Brain microvascular endothelial cell (primary cell): ENCODE data around the gene NUP88.

Experiments
- DNase-seq: peaks from one replicate; pipeline ENCODE4 v3.0.0-alpha.2; 2020
- H3K27ac ChIP-seq: fragments of 250-450 bp; sonication (Bioruptor Pico); 2 replicates; pipeline ENCODE4 v1.5.1; 2020; ENCODE audit warnings: mild to moderate bottlenecking, moderate library complexity
- H3K27me3 ChIP-seq: fragments of 250-450 bp; sonication (Bioruptor Pico); replicated peaks from 2 replicates; pipeline ENCODE4 v1.5.1; 2020; ENCODE audit warnings: mild to moderate bottlenecking
- H3K36me3 ChIP-seq: fragments of 250-450 bp; sonication (Bioruptor Pico); replicated peaks from 2 replicates; pipeline ENCODE4 v1.5.1; 2020; ENCODE audit warnings: mild to moderate bottlenecking
- H3K4me3 ChIP-seq: 2 replicates; pipeline ENCODE4 v1.5.1; 2011; ENCODE audit warnings: low read depth, mild to moderate bottlenecking, control low read depth, low read length, moderate library complexity
- CTCF ChIP-seq: IDR thresholded peaks from 2 replicates; pipeline ENCODE4 v1.5.1; 2011; ENCODE audit warnings: low read depth, mild to moderate bottlenecking, moderate library complexity, low read length, control low read depth, inconsistent platforms; ENCODE audit errors: missing control alignments
- in situ Hi-C: cut with HindIII; loops from 2 replicates; pipeline ENCODE4 v1.10.0; 2017; ENCODE audit warnings: low sequenced_read_pairs, low pct_ligation_motif_present

Gene NUP88

GRCh38 chr17:5416901-5417300 lies 2.6 kb downstream of the NUP88 start:
- Histone ChIP-seq H3K36me3 (peaks cover 21% of the 10 kb centered on the region), H3K4me3 (no peak overlapping the region), H3K27ac (no peak overlapping the region), H3K27me3 (no peaks in the 10 kb centered on the region)
- no peak for TF ChIP-seq CTCF
- in situ Hi-C loops, result no loop called here
- no peak for DNase-seq

- Histone ChIP-seq H3K4me3 (no peak overlapping the region), H3K27me3 (no peaks in the 10 kb centered on the region), H3K36me3 (peaks cover 40% of the 10 kb centered on the region), H3K27ac (peak overlapping the region; percentile 52)
- peak; percentile 39 for DNase-seq
- TF ChIP-seq CTCF, result no peak
- in situ Hi-C loops, result no loop called here
Measured at GRCh38 chr17:5413682-5414081, 5.8 kb downstream of the NUP88 start.

- H3K36me3 ChIP-seq, result peaks cover 62% of the 10 kb centered on the region
- H3K27me3 ChIP-seq, result no peaks in the 10 kb centered on the region
- no peak overlapping the region for H3K27ac ChIP-seq
- no peak overlapping the region for H3K4me3 ChIP-seq
- TF ChIP-seq CTCF, result no peak
- in situ Hi-C loops, result no loop called here
- DNase-seq, result no peak
Measured at GRCh38 chr17:5410594-5411272, 8.7 kb downstream of the NUP88 start.

- TF ChIP-seq CTCF, result no peak
- H3K4me3 ChIP-seq, result no peak overlapping the region
- H3K27me3 ChIP-seq, result no peaks in the 10 kb centered on the region
- in situ Hi-C loops, result no loop called here
- no peak for DNase-seq
- H3K27ac ChIP-seq, result no peak overlapping the region
- H3K36me3 ChIP-seq, result peaks cover 77% of the 10 kb centered on the region
Measured at GRCh38 chr17:5408186-5408585, 11.3 kb downstream of the NUP88 start.

GRCh38 chr17:5405400-5405799 lies 14.1 kb downstream of the NUP88 start:
- no peaks in the 10 kb centered on the region for H3K27me3 ChIP-seq
- peaks cover 66% of the 10 kb centered on the region for H3K36me3 ChIP-seq
- no peak for DNase-seq
- in situ Hi-C loops, result no loop called here
- H3K27ac ChIP-seq, result no peak overlapping the region
- no peak overlapping the region for H3K4me3 ChIP-seq
- TF ChIP-seq CTCF, result no peak

- Histone ChIP-seq H3K27me3 (no peaks in the 10 kb centered on the region), H3K4me3 (no peak overlapping the region), H3K27ac (no peak overlapping the region), H3K36me3 (peaks cover 51% of the 10 kb centered on the region)
- DNase-seq, result no peak
- TF ChIP-seq CTCF, result no peak
- in situ Hi-C loops, result no loop called here
Measured at GRCh38 chr17:5399767-5400166, 19.7 kb downstream of the NUP88 start.
